K562 (cell line): Measurements from ENCODE around the gene FAM174C. TPM values are rescaled to one million over a fixed set of nuclear protein-coding genes. Genes with fewer than 3 reads are reported as not detected.

ENCODE experiments used
- BCOR ChIP-seq: fragments of 450-650 bp; IDR thresholded peaks from 2 replicates; pipeline ENCODE4 v1.6.1; 2016
- CBX1 ChIP-seq: sonication (generic); IDR thresholded peaks from 2 replicates; pipeline ENCODE4 v1.6.1; 2016; ENCODE audit warnings: antibody characterized with exemption, low read depth, mild to moderate bottlenecking
- CREB1 ChIP-seq, 2 experiments: sonication (generic) in 1 of 2; formaldehyde crosslinking in 1 of 2; IDR thresholded peaks; 2 replicates each; pipeline versions ENCODE4 v1.6.1 to v1.8.0; 2012 to 2022; ENCODE audit warnings: inconsistent platforms in 1 of 2, mild to moderate bottlenecking in 1 of 2, missing genetic modification reagents in 1 of 2, moderate library complexity in 1 of 2
- FOXP4 ChIP-seq: sonication (generic); formaldehyde crosslinking; IDR thresholded peaks from 2 replicates; pipeline ENCODE4 v1.8.0; 2022; ENCODE audit warnings: mild to moderate bottlenecking, missing genetic modification reagents, borderline replicate concordance
- MYBL2 ChIP-seq, 2 experiments: fragments of 450-650 bp in 1 of 2; sonication (generic) in 1 of 2; formaldehyde crosslinking in 1 of 2; IDR thresholded peaks; 2 replicates each; pipeline versions ENCODE4 v1.6.1 to v1.8.1; 2017 to 2022; ENCODE audit warnings: borderline replicate concordance in 1 of 2, inconsistent platforms in 1 of 2, low read depth in 1 of 2, mild to moderate bottlenecking in 1 of 2, missing genetic modification reagents in 1 of 2, moderate library complexity in 1 of 2
- NONO ChIP-seq, 2 experiments: fragments of 200-400 bp in 1 of 2; fragments of 450-650 bp in 1 of 2; formaldehyde crosslinking in 1 of 2; IDR thresholded peaks; 2 replicates each; pipeline ENCODE4 v1.6.1; 2017; ENCODE audit warnings: low read depth in 2 of 2, mild to moderate bottlenecking in 2 of 2, moderate library complexity in 2 of 2, low read length in 1 of 2
- NR2F6 ChIP-seq: fragments of 450-650 bp; formaldehyde crosslinking; IDR thresholded peaks from 2 replicates; pipeline ENCODE4 v1.4.0; 2020; ENCODE audit warnings: mild to moderate bottlenecking
- RAD21 ChIP-seq, 2 experiments: fragments of 250-450 bp in 1 of 2; fragments of 450-650 bp in 1 of 2; sonication (Bioruptor Pico) in 1 of 2; formaldehyde crosslinking in 1 of 2; IDR thresholded peaks in 1 of 2; conservative IDR thresholded peaks in 1 of 2; 2 replicates each; pipeline versions ENCODE4 v1.4.0 to v1.8.0; 2020 to 2022; ENCODE audit warnings: mild to moderate bottlenecking in 2 of 2, moderate library complexity in 1 of 2
- REST ChIP-seq, 2 experiments: fragments of 450-650 bp; formaldehyde crosslinking in 1 of 2; IDR thresholded peaks; 2 replicates each; pipeline versions ENCODE4 v1.4.0 to v1.6.1; 2014 to 2020; ENCODE audit warnings: mild to moderate bottlenecking in 2 of 2, borderline replicate concordance in 1 of 2, low read depth in 1 of 2
- SOX6 ChIP-seq: fragments of 450-650 bp; IDR thresholded peaks from 2 replicates; pipeline ENCODE4 v1.6.1; 2014; ENCODE audit warnings: mild to moderate bottlenecking
- ZNF140 ChIP-seq: fragments of 250-450 bp; sonication (Bioruptor Pico); IDR thresholded peaks from 2 replicates; pipeline ENCODE4 v1.8.0; 2021; ENCODE audit warnings: moderate library complexity, mild to moderate bottlenecking, inconsistent platforms
- polyA plus RNA-seq, 8 experiments: library from polyadenylated mRNA; depleted of rRNA in 4 of 8; stranded (reverse) in 5 of 8; unstranded in 3 of 8; fragments of >200 nt; fragmentation: Nextera tagmentation in 2 of 8; fragmentation: Illumina TruSeq in 1 of 8; extraction: Ambion mirVana in 2 of 8; extraction: Trizol in 1 of 8; gene quantifications; 2 replicates each; pipeline versions ENCODE4 v1.2.1 to v1.2.3, GENCODE V29; 2011 to 2014; ENCODE audit warnings: inconsistent platforms in 1 of 8, missing spikeins in 1 of 8
- total RNA-seq, 7 experiments: library from RNA; depleted of rRNA in 6 of 7; stranded (reverse); fragments of >200 nt in 6 of 7; fragmentation: Illumina TruSeq in 2 of 7; extraction: Trizol in 2 of 7; gene quantifications; 2 replicates each; pipeline versions ENCODE4 v1.2.1 to v1.2.3, GENCODE V29; 2011 to 2021; ENCODE audit warnings: low replicate concordance in 1 of 7

Gene FAM174C
- total and polyA plus RNA-seq, 9 of the 15 experiments (the other 6 are each of a cell fraction or from before 2014, with no cell fraction given) = 0.66 to 89.6 (median 20.3) TPM

- peak; percentile 83 for TF ChIP-seq REST (IDR thresholded peaks at IDR 0.05; ENCODE audit: borderline replicate concordance)
- 0 out of 2 replicates have a peak, but pooled peaks have one; percentile 69 for TF ChIP-seq REST (CRISPR knock-in tag; IDR thresholded peaks at IDR 0.05; ENCODE audit: low read depth)
- TF ChIP-seq RAD21 (CRISPR knock-in tag; conservative IDR thresholded peaks at IDR 0.05 in 1 of 2, IDR thresholded peaks at IDR 0.05 in 1 of 2) = peak; percentile 95 to 96
- no peak for TF ChIP-seq ZNF140 (CRISPR knock-in tag)
- 0 out of 2 replicates have a peak, but pooled peaks have one; percentile 27 for TF ChIP-seq CBX1
- TF ChIP-seq BCOR = no peak
- peak in 1 of 2 experiments; percentile 95; a peak in 2 of 4 replicates for TF ChIP-seq NONO (IDR thresholded peaks at IDR 0.05; ENCODE audit: low read depth in 2 of 2, low read length in 1 of 2)
- no peak for TF ChIP-seq SOX6
- TF ChIP-seq NR2F6 (CRISPR knock-in tag) = no peak
- TF ChIP-seq MYBL2 (IDR thresholded peaks at IDR 0.05; ENCODE audit: low read depth) = no peak
- TF ChIP-seq MYBL2 (CRISPR knock-in tag; IDR thresholded peaks at IDR 0.05; ENCODE audit: borderline replicate concordance) = no peak
- no peak for TF ChIP-seq FOXP4 (CRISPR knock-in tag)
- TF ChIP-seq CREB1 (IDR thresholded peaks at IDR 0.05) = peak; percentile 97
- peak; percentile 95 for TF ChIP-seq CREB1 (CRISPR knock-in tag; IDR thresholded peaks at IDR 0.05)
These were observed 35.3 kb upstream of the FAM174C start (continued) for GRCh38 chr19:1239796-1240737.
